Mucosa of descending colon (tissue), 3 donors: ENCODE data around the gene DPM2. TPM values are rescaled to one million over a fixed set of nuclear protein-coding genes. Genes with fewer than 3 reads are reported as not detected.

Experiments used
- ATAC-seq: fragments of 200-7000 bp; cut with Tn5 transposase; one replicate; pipeline ENCODE4 v1.9.1; 2020; ENCODE audit warnings: mild to moderate bottlenecking, moderate library complexity
- DNase-seq, 3 donors: peaks; one replicate each; pipeline ENCODE4 v3.0.0-alpha.2; 2020
- H3K36me3 ChIP-seq: fragments of 200-600 bp; one replicate; pipeline ENCODE4 v1.8.0; 2021; ENCODE audit warnings: low read depth, mild to moderate bottlenecking
- H3K4me1 ChIP-seq: fragments of 200-600 bp; one replicate; pipeline ENCODE4 v1.8.0; 2021; ENCODE audit warnings: low read depth, mild to moderate bottlenecking
- H3K4me3 ChIP-seq: fragments of 200-600 bp; one replicate; pipeline ENCODE4 v1.8.0; 2021; ENCODE audit warnings: mild to moderate bottlenecking
- H3K9me3 ChIP-seq: fragments of 200-600 bp; one replicate; pipeline ENCODE4 v1.8.0; 2021; ENCODE audit warnings: mild to moderate bottlenecking
- intact Hi-C, 2 donors: fragments of 100-400 bp; cut with DNase I in 1 of 2; cut with micrococcal nuclease in 1 of 2; formaldehyde crosslinking; loops; one replicate each; pipeline versions ENCODE4 v1.11.0 to v1.11.1; 2022; cut with DNase I, micrococcal nuclease
- total RNA-seq, 3 donors: library from RNA; stranded (reverse); fragmentation: NEBNext Ultra II Directional in 2 of 3; extraction: Animal tissue kit (Norgen Biotek cat#: 25700) in 2 of 3; gene quantifications; one replicate each; pipeline versions ENCODE4 v1.2.1 to v1.2.4, GENCODE V29; 2021 to 2023
- TF ChIP-seq, protein P1 (sequence below): fragments of 200-600 bp; IDR thresholded peaks from one replicate; pipeline ENCODE4 v1.8.0; 2022; ENCODE audit warnings: antibody characterized with exemption, mild to moderate bottlenecking
- donor health status: DM: no; HTN: no; CAD: no; lungs with moderate emphysema.
- donor health status: DM: no; HTN: no; CAD: no.
- donor health status: DM: no; HTN: yes; CAD: no.

Gene DPM2
- total RNA-seq, 3 donors from 2014 or later: 23.0 to 30.4 (median 29.4) TPM

DNA sequence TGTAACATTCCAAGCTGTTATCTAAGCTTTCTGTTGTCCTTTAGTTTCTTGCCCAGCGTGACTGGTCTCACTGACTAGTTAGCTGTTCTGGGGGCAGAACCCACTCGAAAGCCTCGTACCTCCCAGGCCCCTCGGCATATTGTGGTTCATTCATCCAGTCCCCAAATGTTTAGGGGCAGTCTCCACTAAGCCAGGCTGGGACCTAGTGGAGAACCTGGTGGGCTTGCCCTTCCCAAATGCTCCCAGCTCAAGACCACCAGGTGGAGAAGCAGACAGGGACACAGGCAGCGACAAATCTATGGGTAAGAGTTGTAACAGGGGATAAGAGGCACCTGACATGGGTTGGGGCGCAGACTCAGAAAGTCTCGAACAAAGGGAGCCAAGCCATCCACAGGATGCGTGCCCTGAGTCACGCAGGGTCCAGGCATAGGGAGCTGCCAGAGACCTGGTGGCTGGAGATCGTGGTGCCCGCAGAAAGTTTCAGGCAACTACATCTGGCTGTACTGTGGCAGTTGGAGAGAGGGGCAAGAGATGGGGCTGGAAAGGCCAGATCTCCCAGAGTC lies 44.0 kb upstream of the DPM2 start:
- Histone ChIP-seq H3K4me1 (peaks cover 31% of the 10 kb centered on the region), H3K4me3 (no peak overlapping the region), H3K36me3 (no peaks in the 10 kb centered on the region), H3K9me3 (no peaks in the 10 kb centered on the region)
- ATAC-seq (no peak), DNase-seq (peak in 2 of 3 donors; percentile 22 to 35)
- TF ChIP-seq, protein P1, sequence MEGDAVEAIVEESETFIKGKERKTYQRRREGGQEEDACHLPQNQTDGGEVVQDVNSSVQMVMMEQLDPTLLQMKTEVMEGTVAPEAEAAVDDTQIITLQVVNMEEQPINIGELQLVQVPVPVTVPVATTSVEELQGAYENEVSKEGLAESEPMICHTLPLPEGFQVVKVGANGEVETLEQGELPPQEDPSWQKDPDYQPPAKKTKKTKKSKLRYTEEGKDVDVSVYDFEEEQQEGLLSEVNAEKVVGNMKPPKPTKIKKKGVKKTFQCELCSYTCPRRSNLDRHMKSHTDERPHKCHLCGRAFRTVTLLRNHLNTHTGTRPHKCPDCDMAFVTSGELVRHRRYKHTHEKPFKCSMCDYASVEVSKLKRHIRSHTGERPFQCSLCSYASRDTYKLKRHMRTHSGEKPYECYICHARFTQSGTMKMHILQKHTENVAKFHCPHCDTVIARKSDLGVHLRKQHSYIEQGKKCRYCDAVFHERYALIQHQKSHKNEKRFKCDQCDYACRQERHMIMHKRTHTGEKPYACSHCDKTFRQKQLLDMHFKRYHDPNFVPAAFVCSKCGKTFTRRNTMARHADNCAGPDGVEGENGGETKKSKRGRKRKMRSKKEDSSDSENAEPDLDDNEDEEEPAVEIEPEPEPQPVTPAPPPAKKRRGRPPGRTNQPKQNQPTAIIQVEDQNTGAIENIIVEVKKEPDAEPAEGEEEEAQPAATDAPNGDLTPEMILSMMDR: no peak
- intact Hi-C loops: loop anchor here in 1 of 2 donors (10.0 kb wide), 1 partner anchor 53 kb away; no protein-coding TSS in a partner anchor

DNA sequence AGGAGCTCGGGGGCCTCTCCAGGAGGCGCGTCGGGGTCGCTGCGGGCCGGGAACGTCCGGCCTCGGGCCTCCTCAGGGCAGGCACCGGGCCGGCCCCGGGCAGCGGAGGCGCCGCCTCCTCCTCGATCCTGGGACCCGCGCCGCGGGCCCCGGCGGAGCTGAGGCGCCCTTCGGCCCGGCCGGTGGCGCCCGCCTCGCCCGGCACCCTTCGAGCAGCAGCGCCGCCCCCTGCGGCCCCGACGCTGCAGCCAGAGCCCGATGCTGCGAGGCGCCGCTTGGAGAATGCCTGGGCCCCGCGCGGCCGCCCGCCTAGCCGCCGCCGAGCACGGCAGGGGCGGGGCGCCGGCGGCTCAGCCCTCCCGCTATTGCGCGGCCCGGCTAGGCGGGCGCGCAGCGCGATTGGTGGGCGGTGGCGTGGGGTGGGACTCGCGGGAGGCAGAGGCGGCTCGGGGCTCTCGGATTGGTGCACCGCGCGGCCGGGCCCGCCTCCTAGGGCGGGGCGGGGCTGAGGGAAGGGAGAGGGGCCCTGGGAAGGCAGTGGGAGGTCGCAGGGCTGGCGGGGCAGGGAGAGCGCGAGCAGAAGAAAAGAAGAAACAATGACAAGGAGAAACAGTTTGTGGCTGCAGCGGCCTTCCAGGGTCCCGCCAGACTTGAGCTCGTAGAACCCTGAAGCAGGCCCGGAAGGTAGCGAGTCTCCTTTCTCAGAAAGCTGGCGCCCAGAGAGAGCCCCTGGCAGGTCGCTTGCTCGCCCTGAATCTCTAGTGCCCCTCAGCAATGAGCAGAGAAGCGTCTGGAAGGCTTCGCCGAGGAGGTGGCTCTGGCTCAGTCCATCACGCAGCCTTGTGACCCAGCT lies 43.3 kb upstream of the DPM2 start, which contains the start of gene EEIG1:
Gene EEIG1 (minus strand): TSS at position 284 of the 853 bp plus-strand sequence. CDS start 852 bp downstream, outside the sequence.
- H3K36me3 ChIP-seq: no peaks in the 10 kb centered on the region
- DNase-seq (peak; percentile 95 to 99 (median 97)), ATAC-seq (peak; percentile 79)
- H3K9me3 ChIP-seq: no peaks in the 10 kb centered on the region
- peak within 1 kb of the TSS; percentile 84 for H3K4me3 ChIP-seq
- intact Hi-C loops: loop anchor here in 1 of 2 donors (10.0 kb wide), 1 partner anchor 54 kb away; no protein-coding TSS in a partner anchor
- TF ChIP-seq, protein P1: no peak
- peaks cover 38% of the 10 kb centered on the region for H3K4me1 ChIP-seq

DNA sequence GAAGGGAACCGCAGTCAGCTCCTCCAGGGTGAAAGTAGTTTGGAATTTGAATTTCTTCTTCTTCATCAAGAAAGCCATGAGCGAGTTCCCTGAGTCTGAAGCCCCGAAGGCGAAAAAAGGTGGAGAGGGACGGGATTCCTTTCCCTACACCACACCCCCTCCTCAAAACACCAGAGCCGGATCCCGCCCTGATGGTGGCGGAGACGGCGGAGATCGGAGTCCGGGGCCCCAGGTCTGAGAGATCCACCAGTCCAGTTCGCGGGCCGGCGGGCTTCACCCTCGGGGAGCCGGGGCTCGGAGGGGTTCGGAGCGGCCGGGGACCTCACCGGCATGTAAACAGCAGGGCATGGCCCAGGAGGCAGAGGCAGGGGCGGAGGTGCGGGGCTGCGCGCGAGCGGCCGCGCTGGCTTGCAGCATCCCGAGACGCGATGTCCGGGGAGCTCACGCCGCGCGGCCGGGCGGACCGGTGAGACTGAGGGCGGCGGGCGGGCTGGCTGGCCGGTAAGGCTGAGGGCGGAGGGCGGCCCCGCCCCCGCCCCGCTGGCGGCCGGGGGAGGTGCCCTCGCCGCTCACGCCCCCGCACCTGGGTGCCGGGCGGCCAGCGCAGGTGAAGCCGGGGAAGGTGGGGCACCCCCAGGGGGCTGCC lies 42.5 kb upstream of the DPM2 start:
- TF ChIP-seq, protein P1: no peak
- no peaks in the 10 kb centered on the region for H3K9me3 ChIP-seq
- ATAC-seq (peak; percentile 61), DNase-seq (peak; percentile 76 to 87 (median 84))
- peaks cover 45% of the 10 kb centered on the region for H3K4me1 ChIP-seq
- H3K36me3 ChIP-seq: no peaks in the 10 kb centered on the region
- peak overlapping the region; percentile 84 for H3K4me3 ChIP-seq
- intact Hi-C loops: loop anchor here in 1 of 2 donors (10.0 kb wide), 1 partner anchor 55 kb away; no protein-coding TSS in a partner anchor

DNA sequence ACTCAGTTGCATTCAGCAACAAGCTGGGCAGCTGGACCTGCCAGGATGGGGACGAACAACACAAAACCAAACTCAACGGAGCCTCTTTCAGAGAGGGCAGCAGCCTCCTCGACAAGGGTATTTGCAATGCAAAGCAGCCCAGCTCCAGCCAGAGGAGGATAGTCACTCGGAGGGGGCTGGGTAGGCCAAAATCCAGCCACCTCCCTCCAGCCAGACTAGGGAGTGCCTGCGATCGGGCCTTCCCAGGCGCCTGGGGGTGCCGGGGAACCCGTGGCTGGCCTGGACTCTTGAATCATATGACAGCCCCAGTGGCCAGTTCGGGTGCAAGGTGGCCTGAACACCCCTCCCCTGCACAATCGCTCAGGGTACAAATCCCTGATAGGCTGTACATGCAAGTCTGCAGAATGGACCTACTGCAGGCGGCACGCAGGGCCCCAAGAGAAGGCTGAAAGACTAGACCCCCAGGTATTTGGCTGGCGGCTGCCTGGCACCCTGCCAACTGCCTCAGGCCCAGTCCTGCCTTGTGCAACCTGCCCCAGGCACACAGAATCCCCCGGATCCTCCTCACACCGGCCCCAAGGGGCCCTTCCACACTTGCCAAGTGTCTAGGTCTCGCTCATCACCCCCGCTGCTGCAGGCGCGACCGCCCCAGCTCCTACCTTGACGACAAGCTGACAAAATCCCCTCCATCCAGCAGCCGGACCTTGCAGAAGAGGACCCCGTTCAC lies 41.8 kb upstream of the DPM2 start:
- peak overlapping the region; percentile 84 for H3K4me3 ChIP-seq
- TF ChIP-seq, protein P1: no peak
- intact Hi-C loops: loop anchor here in 1 of 2 donors (10.0 kb wide), 1 partner anchor 55 kb away; no protein-coding TSS in a partner anchor
- peaks cover 52% of the 10 kb centered on the region for H3K4me1 ChIP-seq
- DNase-seq (peak; percentile 68 to 81 (median 78)), ATAC-seq (peak; percentile 10)
- H3K36me3 ChIP-seq: no peaks in the 10 kb centered on the region
- no peaks in the 10 kb centered on the region for H3K9me3 ChIP-seq

DNA sequence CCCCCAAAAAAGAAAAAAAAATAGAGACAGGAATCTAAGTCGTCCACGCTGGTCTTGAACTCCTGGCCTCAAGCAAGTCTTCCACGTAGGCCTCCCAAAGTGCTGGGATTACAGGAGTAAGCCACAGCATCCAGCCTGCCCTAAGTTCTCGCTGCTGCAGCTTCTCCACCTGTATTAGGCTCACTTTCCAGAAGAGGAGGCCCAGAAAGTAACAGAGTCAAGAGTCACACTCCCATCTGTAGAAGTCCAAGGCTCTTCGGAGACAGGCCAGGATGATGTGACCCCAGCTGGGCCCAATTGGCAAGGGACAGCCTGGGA lies 41.3 kb upstream of the DPM2 start:
- H3K4me3 ChIP-seq: peak overlapping the region; percentile 84
- intact Hi-C loops: no loop called here
- H3K36me3 ChIP-seq: no peaks in the 10 kb centered on the region
- TF ChIP-seq, protein P1: no peak
- DNase-seq (no peak), ATAC-seq (no peak)
- no peaks in the 10 kb centered on the region for H3K9me3 ChIP-seq
- peaks cover 57% of the 10 kb centered on the region for H3K4me1 ChIP-seq
